ENCODE measurements around the gene PHF11.

Gene PHF11

DNA sequence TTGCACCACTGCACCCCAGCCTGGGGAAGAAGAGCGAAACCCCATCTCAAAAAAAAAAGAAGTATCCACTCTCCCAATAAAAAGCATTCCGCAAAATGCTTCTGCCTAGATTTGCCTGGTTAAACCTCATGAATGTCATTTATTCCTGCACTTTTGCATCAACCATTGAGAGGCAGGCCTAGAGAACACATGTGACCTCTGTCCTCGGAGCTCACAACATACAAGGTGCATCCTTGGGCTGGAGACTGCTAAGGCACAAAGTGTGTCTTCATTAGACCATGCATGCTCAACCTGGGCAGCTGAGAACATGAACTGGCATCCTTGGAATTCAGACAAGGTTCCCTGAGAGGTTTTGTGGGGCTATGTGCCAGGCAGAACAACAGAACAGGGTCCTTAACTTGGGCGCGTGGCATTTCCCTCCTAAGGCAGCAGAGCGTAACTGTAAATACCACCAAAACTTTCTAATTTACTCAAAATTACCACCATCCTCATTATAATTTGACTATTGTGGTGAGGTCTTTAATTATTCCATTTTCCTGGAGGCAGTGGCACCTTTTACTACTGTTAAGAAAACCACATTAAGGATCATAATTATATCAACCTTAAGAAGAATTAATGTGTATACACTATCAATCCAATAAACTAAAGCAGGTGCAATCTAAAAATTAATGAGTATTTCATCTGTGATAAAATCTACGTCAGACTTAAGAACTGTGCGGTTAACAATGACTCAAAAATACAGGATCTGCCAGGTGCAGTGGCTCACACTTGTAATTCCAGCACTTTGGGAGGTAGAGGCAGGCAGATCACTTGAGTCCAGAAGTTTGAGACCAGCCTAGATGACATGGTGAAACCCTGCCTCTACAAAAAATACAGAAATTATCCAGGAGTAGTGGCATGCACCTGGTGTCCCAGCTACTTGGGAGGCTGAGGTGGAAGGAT lies 75.8 kb downstream of the PHF11 start:
- TF ChIP-seq, protein P1, sequence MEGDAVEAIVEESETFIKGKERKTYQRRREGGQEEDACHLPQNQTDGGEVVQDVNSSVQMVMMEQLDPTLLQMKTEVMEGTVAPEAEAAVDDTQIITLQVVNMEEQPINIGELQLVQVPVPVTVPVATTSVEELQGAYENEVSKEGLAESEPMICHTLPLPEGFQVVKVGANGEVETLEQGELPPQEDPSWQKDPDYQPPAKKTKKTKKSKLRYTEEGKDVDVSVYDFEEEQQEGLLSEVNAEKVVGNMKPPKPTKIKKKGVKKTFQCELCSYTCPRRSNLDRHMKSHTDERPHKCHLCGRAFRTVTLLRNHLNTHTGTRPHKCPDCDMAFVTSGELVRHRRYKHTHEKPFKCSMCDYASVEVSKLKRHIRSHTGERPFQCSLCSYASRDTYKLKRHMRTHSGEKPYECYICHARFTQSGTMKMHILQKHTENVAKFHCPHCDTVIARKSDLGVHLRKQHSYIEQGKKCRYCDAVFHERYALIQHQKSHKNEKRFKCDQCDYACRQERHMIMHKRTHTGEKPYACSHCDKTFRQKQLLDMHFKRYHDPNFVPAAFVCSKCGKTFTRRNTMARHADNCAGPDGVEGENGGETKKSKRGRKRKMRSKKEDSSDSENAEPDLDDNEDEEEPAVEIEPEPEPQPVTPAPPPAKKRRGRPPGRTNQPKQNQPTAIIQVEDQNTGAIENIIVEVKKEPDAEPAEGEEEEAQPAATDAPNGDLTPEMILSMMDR (IDR thresholded peaks at IDR 0.05; ENCODE audit: low read depth, low read length) = no peak
- H3K4me3 ChIP-seq (ENCODE audit: low read depth, low read length) = no peak overlapping the region

Measured in WI38 (cell line).